Activated effector memory CD4-positive, alpha-beta T cell treated with Interleukin-2 at 50 U/mL for 16 hours (primary cell): Measurements from ENCODE around the gene PLCZ1.
"Not testable (repeated sequence)": the region's sequence is repeated elsewhere in the genome, so short reads cannot be mapped to it uniquely, and the experiment has no call there.

Experiments used
- DNase-seq: peaks from one replicate; pipeline ENCODE4 v3.0.0-alpha.2; 2020

PLCZ1 gene, protein sequence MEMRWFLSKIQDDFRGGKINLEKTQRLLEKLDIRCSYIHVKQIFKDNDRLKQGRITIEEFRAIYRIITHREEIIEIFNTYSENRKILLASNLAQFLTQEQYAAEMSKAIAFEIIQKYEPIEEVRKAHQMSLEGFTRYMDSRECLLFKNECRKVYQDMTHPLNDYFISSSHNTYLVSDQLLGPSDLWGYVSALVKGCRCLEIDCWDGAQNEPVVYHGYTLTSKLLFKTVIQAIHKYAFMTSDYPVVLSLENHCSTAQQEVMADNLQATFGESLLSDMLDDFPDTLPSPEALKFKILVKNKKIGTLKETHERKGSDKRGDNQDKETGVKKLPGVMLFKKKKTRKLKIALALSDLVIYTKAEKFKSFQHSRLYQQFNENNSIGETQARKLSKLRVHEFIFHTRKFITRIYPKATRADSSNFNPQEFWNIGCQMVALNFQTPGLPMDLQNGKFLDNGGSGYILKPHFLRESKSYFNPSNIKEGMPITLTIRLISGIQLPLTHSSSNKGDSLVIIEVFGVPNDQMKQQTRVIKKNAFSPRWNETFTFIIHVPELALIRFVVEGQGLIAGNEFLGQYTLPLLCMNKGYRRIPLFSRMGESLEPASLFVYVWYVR

DNA sequence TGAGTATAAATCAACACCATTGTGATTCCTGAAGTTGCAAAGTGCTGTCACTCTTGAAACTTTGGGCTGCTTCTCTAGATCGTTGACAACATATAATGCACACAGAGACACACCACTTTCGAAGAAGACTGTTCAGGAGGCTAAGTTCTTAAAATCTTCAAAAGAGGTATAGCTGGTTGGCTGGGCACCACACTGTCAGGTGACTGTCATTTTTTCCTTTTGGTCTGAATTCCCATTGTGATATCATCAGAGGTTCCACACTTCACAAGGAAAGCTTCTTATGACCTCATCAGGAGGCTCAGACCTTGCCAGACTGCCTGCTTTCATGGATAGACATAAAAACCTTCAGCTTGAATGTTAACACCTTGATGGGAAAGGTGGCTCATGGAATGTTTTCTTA is at the start of gene PLCZ1, which contains the start of gene CAPZA3:
Gene PLCZ1, minus strand, starts transcription at position 194 of the 400 bp plus-strand sequence. CDS start 641 bp downstream, outside the sequence.
Gene CAPZA3, plus strand, starts transcription at position 301 of the 400 bp plus-strand sequence. CDS start 150 bp downstream, outside the sequence.
- no peak for DNase-seq

DNA sequence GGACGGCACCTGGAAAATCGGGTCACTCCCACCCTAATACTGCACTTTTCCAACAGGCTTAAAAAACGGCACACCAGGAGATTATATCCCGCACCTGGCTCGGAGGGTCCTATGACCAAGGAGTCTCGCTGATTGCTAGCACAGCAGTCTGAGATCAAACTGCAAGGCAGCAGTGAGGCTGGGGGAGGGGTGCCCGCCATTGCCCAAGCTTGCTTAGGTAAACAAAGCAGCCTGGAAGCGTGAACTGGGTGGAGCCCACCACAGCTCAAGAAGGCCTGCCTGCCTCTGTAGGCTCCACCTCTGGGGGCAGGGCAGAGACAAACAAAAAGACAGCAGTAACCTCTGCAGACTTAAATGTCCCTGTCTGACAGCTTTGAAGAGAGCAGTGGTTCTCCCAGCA is 47.7 kb upstream of the PLCZ1 start:
- not testable (repeated sequence) for DNase-seq

DNA sequence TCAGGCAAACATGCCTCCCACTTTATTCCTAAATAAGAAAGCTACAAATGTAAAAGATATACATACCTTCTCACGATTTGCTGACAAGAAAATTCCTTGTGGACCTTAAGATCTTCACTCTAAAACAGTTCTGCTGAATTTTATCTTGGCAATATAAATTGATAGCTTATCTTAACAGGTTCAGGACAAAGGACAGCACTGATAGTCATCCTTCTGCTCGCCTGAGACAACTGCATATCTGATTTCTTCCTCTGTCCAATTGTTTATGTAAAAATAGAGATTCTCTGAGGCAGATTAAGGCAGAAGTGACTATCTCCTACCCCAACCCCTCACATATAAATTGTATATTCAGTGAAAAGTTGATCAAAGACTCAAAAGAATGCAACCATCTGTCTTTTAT is 45.0 kb upstream of the PLCZ1 start:
- DNase-seq, result no peak

DNA sequence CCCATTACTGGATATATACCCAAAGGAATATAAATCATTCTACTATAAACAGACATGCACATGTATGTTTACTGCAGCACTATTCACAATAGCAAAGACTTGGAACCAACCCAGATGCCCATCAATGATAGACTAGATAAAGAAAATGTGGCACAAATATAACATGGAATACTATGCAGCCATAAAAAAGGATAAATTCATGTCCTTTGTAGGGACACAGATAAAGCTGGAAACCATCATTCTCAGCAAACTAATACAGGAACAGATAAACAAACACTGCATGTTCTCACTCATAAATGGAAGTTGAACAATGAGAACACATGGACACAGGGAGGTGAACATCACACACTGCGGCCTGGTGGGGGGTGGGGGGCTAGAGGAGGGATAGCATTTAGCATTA is 28.7 kb upstream of the PLCZ1 start:
- not testable (repeated sequence) for DNase-seq

DNA sequence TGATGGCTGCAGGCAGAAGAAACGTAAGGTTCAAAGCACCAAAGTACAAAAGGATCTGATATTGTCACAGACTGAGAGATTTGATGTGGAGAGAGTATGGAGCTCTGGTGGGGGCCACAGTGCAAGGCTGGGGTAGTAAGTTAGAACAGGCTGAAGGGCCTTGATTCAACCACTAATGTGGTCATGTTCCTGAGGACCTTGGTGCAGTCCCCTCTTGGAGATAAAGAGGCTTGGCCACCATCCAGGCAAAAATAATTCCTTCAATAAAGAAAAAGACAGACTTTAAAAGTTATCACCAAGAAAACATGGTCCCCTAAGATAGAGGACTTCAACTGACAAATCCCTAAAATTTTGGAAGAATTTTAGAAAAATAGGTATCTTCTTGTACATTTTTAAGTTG is 17.5 kb upstream of the PLCZ1 start:
- no peak for DNase-seq

DNA sequence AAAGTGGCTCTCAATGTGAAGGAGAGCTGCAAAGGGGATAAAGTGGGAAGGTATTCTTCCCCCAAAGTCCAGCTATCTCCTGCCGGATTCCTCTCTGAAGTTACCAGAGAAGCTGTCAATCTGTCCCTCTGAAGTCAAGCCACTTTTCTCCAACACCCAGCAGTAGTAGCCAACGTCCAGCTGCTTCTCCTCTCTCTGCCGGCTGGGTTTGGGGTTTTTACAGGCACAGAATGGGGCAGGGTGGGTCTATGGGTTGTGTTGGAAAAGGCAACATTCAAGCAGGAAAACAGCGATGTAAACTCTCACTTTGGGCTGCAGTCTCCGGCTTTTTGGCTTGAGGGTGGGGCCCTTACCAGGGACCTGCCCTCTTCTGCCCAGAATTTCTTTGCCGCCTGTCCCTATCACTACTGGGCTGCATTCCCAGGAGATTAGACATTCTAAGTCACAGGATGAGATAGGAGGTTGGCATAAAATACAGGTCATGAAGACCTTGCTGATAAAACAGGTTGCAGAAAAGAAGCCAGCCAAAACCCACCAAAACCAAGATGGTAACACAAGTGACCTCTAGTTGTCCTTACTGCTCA is 16.4 kb upstream of the PLCZ1 start:
- no peak for DNase-seq

DNA sequence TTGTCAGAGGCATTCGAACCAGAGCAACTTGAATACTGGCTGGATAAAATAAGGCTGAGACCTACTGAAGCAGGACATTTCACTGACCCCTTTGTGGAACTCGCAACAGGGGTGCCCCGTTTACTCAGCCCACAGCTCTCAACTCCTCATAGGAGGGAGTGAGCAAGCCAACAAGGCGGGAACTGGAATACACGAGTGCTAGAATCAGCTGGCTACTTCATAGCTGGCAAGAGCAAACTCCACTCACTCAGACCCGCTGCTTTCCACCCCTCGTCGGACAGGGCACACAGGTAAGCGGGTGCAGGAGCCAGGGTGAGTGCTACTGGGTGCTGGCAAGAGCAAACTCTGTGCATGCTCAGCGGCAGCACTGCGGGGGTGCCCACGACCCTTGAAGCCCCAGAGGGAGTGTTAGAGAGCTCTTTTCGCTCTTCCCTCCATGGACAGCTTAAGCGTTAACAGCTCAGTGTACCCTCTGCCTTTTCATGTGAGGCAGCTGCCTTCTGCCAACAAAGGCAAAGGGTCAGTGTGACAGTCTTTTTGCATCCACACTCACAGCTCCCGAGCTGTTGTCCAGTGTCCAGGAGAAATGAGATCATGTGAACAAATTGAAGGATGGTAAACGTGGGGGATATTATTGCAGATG is 15.8 kb upstream of the PLCZ1 start:
- no peak for DNase-seq

DNA sequence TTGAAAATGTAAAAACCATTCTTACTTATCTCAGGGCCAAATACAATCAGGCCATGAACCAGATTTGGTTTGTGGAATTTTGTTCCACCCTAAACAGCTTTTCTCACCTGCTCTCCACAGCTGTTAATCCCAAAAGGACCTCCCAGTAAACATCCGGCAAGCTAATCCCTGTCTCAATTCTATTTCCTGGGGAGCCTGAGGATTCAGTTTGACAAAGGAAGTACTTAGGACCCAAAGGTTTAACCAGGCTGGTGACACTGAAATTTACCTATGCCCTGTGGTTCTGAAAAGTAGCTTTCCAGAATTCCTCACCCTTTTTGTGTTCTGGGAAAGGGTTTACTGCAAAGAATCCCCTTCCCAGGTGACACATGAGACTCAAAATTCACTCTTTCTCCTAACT is 15.1 kb upstream of the PLCZ1 start:
- DNase-seq, result no peak

DNA sequence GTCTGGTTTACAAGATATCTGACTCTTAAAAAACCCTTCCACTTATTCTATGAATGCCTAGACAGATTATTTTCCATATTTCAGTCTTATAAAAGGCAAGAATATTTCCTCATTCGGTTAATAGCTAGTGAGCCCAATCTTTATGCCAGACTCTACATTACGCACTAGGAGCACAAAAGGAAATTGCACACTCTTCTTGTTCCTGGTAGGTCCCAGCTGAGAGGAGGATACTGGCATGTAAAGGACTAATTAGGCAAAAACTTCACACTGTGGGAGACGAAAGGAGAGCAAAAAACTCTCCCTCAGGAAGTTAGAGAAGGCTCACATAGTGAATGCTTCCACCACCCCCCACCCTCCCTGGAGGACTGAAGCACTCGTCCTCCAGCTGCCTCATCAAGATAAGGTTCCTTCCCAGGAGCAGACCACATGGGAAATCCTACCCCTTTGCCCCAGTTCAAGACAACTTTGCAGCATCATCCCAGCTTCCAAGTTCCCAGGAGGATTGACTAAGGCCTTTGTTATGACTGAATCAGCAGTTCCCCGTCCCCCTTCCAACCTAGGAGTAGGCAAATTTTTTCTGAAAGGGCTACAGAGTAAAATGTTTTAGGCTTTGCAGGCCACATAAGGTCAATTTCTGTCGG is 14.6 kb upstream of the PLCZ1 start:
- no peak for DNase-seq

DNA sequence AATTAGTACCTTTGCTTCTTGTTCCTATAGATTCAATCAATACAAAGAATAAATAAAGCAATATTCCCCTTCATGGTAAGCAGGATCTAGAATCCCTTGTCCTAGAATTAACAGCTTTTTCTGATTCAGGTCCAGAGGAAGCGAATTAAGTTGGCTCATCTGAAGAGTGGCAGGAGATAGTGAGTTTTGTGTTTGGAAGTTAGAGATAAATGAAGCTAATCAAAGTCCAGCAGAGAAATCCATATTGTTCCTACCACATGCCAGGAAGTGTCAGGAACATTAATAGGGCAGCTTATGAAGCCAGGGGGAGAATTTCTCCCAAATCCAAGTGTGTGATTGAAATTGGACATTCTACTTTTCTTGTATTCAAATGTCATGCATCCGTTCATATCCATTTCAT is 14.1 kb upstream of the PLCZ1 start:
- no peak for DNase-seq

DNA sequence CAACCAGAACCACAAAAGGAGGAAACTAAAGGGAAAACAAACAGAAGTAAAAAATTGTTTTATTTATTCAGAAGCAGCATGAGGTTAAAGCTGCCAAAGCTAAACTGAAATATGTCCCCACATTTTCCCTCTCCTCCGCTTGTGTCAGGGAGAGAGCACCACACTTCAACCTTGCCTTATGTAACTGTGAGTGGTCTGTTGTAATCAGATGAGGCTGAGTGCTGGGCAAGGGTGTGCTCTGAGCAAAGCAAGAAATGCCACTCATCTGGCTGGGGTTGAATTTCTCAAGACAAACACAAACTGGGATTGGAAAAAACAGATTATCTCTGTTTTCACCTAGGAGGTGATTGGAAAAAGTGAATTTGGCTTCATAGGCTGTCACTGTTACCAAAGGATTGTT is 12.3 kb upstream of the PLCZ1 start:
- no peak for DNase-seq

DNA sequence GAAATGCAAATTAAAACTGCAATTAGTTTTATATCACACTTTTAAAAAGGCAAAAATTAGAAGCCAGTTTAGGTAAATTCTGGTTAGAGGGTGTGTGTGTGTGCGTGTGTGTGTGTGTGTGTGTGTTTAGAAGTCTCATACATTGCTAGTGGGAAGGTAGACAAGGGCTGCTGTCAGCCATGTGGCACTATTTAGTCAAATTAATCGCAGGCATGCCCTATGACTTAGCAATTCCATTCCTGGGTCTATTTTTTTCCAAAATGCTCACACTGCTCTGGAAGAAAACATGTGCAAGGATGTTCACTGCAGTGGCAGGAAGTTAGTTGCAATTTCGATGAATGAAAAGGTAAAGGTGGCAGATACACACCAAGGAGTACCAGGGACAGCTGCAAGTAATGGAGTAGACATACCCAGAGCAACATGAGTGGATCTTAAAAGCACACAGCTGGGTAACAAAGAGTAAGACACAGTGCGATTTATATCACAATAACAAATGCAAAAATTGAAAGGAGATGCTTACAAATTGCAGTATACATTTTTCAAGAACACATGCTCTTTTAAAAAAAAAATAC is 11.7 kb upstream of the PLCZ1 start:
- no peak for DNase-seq

DNA sequence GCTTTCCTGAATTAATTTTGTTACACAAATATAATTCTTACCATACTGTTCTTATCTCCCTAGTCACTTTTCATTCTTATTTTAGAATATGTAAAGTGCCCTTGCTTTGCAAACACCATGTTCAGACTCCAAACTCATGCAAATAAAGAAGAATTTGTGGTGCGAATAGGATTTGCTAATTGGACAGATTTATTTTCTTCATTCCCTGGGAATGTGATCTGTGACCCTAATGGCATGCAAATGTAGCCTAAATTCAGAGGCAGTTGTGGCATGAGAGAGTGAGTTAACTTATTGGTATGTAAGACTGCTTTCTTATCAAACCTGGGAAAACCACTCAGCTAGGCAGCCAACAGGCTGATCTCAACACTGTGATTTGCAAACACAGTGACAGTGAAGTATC is 10.1 kb upstream of the PLCZ1 start:
- DNase-seq, result no peak

DNA sequence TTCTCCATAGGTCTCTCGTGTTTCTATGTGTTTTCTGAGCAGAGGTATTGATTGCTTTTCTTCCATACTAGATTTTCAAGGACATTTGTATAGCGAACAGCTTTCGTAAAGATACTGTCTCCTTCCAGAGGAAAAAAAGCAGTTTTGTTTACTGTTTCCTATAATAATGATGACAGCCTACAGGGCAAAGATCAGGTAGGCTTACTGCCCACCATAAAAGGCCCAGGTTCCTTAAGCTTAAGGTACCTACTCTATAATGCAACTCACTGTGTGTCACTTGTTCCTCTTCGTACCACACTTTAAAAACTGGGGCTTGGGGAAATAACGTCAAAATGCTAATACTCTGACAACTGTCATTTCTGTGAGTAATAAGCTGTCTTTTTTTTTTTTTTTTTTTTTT is 6.7 kb downstream of the PLCZ1 start:
- no peak for DNase-seq

DNA sequence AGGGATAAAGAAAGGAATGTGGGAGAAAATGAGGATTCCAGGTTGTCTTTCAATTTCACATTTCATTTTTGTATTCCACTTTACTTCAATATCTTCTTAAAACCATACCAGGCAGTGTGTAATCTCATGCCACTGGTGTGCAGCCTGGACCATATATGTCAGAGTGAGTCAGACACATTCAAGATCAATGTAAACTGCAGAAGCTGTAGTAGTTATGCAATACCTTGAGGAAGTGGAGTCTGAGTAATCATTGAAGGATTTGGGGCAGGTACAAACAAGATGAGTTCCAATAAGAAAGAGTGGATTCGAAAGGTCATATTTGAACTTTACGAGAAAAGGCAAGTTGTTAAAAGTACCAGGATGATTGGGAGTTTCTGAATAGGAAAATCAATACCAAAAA is 14.1 kb downstream of the PLCZ1 start:
- DNase-seq, result no peak

DNA sequence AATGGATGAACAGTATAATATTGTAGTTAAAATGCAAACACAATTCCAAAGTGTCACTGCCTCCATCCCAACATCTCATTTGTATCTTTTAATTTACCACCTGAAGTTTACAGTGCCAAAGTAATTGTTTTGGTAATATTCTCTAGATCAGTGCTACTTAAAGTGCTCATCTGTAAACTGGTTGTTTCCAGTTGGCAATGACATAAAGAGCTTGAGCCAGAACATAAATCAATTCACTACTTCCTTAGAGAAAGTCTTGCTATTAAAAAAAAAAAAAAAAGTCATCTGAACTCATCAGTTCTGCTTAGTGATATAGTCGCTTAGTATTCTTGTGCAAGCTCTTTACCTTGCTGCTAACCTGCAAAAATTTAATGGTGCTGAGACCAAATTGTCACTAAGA is 16.4 kb downstream of the PLCZ1 start:
- no peak for DNase-seq

DNA sequence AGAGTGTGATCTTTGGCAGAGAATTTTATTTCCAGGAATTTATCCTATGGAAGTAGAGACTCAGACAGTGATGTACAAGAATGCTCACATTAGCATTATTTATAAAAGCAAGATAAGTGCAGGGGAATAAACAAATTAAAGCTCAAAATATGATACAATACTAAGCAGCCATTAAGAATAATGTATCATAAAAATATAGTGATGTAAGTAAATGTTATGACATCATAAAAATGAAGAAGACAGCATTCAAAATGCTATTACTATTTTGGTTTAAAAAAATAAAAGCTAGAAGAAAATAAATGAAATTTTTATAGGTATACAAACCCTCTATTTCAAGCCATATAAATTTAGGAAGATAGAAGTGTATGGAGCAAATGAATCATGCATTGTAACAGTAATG is 17.1 kb downstream of the PLCZ1 start:
- DNase-seq, result no peak

DNA sequence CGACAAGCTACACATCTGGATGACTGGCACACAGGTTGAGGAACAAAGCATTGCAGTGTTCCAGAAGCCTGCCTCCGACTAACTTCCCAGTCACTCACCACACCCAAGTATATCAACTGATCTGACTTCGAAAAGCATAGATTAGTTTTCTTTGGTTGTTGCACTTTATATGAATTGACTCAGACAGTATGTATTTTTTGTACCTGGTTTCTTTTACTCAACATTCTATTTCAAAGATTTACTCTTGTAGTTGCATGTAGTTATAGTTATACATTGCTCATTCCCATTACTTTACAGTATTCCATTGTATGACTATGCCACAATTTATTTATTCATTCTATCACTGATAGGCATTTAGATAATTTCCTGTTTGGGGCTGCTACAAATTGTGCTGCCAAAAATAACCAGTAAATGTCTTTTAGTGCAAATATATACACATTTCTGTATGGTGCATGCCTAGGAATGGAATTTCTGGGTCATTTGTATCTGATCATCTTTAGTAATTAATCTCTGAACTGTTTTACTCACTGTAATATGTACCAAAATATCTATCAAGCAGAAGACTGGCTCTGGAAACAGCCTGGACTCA is 17.8 kb downstream of the PLCZ1 start:
- no peak for DNase-seq

DNA sequence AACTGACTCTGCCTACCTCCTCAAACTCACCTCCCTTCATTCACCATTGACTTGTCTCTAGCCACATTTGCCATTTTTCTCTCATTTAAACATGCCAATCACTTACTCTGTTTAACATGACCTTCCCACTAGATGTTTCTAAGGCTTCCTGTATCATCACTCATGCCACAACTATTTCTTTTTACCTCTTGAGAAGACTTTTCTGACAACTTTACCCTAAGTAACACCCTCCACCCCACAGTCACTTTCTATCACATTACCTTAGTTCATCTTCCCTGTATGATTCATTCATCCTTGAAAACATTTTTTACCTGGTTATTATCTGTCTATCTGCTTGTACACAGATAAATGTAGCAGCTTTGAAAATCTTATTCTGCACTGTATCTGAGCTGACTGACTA is 19.4 kb downstream of the PLCZ1 start:
- no peak for DNase-seq

DNA sequence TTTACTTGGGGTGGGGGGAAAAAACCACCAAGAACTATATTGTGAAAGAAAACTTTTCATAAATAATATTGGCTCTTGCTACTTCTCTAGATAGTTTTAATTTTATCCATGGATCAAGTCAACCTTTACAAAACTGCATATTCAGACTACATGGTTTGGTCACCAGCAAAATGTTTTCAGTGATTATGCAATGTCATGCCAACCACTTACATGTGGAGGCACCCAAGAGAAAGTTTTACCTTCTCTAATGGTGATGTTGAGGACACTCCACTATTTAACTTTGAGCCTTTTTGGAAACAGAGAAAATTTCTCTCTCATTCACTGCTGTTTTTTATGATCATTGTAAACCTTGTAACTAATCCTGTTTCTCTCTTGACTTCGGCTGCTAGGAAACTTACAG is 21.6 kb downstream of the PLCZ1 start:
- no peak for DNase-seq

DNA sequence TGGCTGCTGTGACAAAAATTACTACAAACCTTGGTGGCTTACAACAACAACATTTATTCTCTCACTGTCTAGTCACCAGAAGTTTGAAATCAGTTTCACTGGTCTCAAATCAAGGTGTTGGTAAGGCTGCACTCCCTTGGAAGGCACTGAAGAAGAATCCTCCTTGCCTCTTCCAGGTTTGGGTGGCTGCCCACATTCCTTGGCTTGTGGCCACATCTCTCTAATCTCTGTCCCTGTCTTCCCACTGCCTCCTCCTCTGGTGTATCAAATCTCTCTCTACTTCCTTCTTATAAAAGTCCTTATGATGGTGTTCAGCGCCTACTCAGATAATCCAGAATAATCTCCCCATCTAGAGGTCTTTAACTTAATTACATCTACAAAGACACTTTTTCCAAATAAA is 31.0 kb downstream of the PLCZ1 start:
- no peak for DNase-seq

DNA sequence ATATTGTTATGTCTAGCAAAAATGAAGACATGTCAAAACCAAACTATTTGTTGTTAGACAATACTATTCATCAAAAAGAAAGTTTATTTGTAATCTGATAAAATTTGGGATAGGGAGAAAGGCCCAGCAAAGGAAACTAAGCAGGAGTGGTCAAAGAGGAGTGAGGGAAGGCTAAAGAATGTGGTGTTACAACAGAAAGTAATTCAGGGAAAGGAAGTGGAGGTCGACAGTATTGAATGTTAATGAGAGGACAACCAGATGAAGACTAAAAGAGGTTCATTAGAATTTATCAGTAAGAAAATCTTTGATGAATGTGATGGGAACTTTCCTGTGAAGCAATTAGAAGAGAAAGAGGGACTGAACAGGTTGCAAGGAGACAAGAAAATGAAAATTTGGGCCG is 33.9 kb downstream of the PLCZ1 start:
- no peak for DNase-seq
